Measurements from ENCODE around the gene SLC35F3. TPM values are rescaled to one million over a fixed set of nuclear protein-coding genes. Genes with fewer than 3 reads are reported as not detected.

SLC35F3 gene
- polyA plus RNA-seq, 1 donor, result 0.55 TPM

DNA sequence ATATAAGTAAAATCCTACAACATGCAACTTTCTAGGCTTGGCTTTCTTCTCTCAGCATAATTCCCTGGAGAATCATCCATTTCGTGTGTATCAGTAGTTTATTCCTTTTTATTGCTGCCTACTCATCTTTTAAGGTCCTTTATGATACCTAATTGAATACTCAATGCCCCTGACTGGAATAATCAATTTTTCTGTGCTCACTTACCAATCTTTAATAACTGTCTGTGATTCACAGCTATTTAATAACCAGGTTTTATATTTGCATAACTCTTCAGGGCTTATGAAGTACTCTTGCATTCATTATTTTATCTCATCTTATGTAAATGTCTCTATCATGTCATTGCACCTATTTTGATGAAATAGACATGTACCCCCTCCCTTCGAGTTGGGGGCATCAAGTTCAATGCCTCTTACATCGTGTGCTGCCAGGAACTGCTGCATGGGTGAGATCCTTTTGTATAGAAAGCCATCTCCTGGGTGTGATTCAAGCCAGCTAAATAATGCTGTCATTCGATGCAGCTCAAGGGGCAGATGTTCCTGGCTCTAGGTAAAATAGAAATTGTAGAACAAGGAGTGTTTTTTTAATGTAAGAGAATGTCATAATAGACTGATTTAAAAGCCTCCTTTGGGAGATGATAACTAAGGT lies 222.7 kb downstream of the SLC35F3 start:
- H3K4me1 ChIP-seq (ENCODE audit: control insufficient read depth, insufficient read depth, low read length), result no peaks in the 10 kb centered on the region
- 60% methylated on average over 1 of the region's 4 CpGs for WGBS (ENCODE audit: insufficient coverage, low lambda C conversion rate)
- no peak overlapping the region for H3K27ac ChIP-seq (ENCODE audit: low read length)
- H3K9me3 ChIP-seq (ENCODE audit: control insufficient read depth, low read depth, low read length), result no peaks in the 10 kb centered on the region
- H3K36me3 ChIP-seq (ENCODE audit: control insufficient read depth, insufficient read depth, low read length), result no peaks in the 10 kb centered on the region
- no peak overlapping the region for H3K4me3 ChIP-seq (ENCODE audit: low read length)
- peaks cover 26% of the 10 kb centered on the region for H3K27me3 ChIP-seq (ENCODE audit: control insufficient read depth, insufficient read depth, low read length)
- DNase-seq, result no peak

GRCh38 chr1:234132795-234133194 lies 228.3 kb downstream of the SLC35F3 start:
- peaks cover 6% of the 10 kb centered on the region for H3K27me3 ChIP-seq (ENCODE audit: control insufficient read depth, insufficient read depth, low read length)
- H3K4me3 ChIP-seq (ENCODE audit: low read length), result no peak overlapping the region
- H3K27ac ChIP-seq (ENCODE audit: low read length), result no peak overlapping the region
- DNase-seq, result no peak
- no peaks in the 10 kb centered on the region for H3K9me3 ChIP-seq (ENCODE audit: control insufficient read depth, low read depth, low read length)
- no peaks in the 10 kb centered on the region for H3K4me1 ChIP-seq (ENCODE audit: control insufficient read depth, insufficient read depth, low read length)
- no peaks in the 10 kb centered on the region for H3K36me3 ChIP-seq (ENCODE audit: control insufficient read depth, insufficient read depth, low read length)
- 100% methylated on average over 2 of the region's 2 CpGs for WGBS (ENCODE audit: insufficient coverage, low lambda C conversion rate)

DNA sequence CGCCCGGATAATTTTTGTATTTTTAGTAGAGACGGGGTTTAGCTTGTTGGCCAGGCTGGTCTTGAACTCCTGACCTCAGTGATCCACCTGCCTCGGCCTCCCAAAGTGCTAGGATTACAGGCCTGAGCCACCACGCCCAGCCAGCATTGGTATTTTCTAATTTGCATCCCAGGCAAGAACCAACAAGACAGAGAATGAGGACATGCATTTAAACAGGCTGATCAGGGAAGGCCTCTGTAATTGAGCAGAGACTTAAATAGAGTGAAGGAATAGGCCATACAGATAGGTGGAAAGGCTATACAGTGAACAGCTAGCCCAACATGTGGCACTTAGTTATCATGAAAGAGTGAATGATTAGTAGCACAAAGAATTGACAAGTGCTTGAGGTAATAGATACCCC lies 230.4 kb downstream of the SLC35F3 start:
- no peak for DNase-seq
- H3K27ac ChIP-seq (ENCODE audit: low read length), result no peak overlapping the region
- no peaks in the 10 kb centered on the region for H3K36me3 ChIP-seq (ENCODE audit: control insufficient read depth, insufficient read depth, low read length)
- H3K27me3 ChIP-seq (ENCODE audit: control insufficient read depth, insufficient read depth, low read length), result peaks cover 3% of the 10 kb centered on the region
- no CpG with 5 or more reads among the region's 5 CpGs for WGBS (ENCODE audit: insufficient coverage, low lambda C conversion rate)
- H3K9me3 ChIP-seq (ENCODE audit: control insufficient read depth, low read depth, low read length), result no peaks in the 10 kb centered on the region
- no peak overlapping the region for H3K4me3 ChIP-seq (ENCODE audit: low read length)
- H3K4me1 ChIP-seq (ENCODE audit: control insufficient read depth, insufficient read depth, low read length), result no peaks in the 10 kb centered on the region

GRCh38 chr1:234135501-234135900 lies 231.0 kb downstream of the SLC35F3 start:
- DNase-seq, result no peak
- peaks cover 3% of the 10 kb centered on the region for H3K27me3 ChIP-seq (ENCODE audit: control insufficient read depth, insufficient read depth, low read length)
- H3K36me3 ChIP-seq (ENCODE audit: control insufficient read depth, insufficient read depth, low read length), result no peaks in the 10 kb centered on the region
- no peaks in the 10 kb centered on the region for H3K4me1 ChIP-seq (ENCODE audit: control insufficient read depth, insufficient read depth, low read length)
- no peaks in the 10 kb centered on the region for H3K9me3 ChIP-seq (ENCODE audit: control insufficient read depth, low read depth, low read length)
- no peak overlapping the region for H3K27ac ChIP-seq (ENCODE audit: low read length)
- no CpG with 5 or more reads among the region's 4 CpGs for WGBS (ENCODE audit: insufficient coverage, low lambda C conversion rate)
- H3K4me3 ChIP-seq (ENCODE audit: low read length), result no peak overlapping the region

DNA sequence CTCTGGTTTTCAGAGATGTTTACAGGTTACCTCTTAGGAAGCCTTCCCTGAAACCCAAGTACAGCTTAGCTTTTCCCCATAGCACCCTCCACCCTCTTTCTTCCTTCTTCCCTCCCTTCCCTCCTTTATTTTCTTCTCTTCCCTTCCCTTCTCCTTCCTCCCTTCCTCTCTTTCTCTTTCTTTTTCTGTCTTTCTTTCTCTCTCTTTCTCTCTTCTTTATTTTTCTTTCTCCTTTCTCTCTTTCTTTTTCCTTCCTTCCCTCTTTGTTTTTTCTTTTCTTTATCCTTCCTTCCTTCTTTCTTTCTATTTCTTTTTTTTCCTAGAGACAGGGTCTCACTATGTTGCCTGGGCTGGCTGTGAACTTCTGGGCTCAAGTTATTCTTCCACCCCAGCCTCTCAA lies 231.6 kb downstream of the SLC35F3 start:
- H3K27me3 ChIP-seq (ENCODE audit: control insufficient read depth, insufficient read depth, low read length), result peaks cover 3% of the 10 kb centered on the region
- H3K4me3 ChIP-seq (ENCODE audit: low read length), result no peak overlapping the region
- H3K4me1 ChIP-seq (ENCODE audit: control insufficient read depth, insufficient read depth, low read length), result no peaks in the 10 kb centered on the region
- H3K27ac ChIP-seq (ENCODE audit: low read length), result no peak overlapping the region
- no peaks in the 10 kb centered on the region for H3K36me3 ChIP-seq (ENCODE audit: control insufficient read depth, insufficient read depth, low read length)
- H3K9me3 ChIP-seq (ENCODE audit: control insufficient read depth, low read depth, low read length), result no peaks in the 10 kb centered on the region
- DNase-seq, result no peak

DNA sequence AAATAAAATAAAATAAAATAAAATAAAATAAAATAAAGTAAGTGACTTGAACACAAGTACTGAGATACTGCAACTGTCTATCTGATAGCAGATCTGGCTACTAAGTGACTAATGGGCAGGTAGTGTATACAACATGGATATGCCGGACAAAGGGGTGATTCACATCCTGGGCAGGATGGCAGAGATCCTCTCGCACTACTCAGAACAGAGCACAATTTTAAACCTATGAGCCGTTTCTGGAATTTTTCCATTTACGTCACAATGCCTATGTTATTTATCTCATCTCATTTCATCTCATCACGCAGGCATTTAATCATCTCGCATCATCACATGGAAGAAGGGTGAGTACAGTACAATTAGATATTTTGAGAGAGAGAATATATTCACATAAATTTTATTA lies 235.5 kb downstream of the SLC35F3 start:
- Histone ChIP-seq H3K27ac (ENCODE audit: low read length) (no peak overlapping the region), H3K9me3 (ENCODE audit: control insufficient read depth, low read depth, low read length) (no peaks in the 10 kb centered on the region), H3K4me1 (ENCODE audit: control insufficient read depth, insufficient read depth, low read length) (no peaks in the 10 kb centered on the region), H3K36me3 (ENCODE audit: control insufficient read depth, insufficient read depth, low read length) (no peaks in the 10 kb centered on the region), H3K4me3 (ENCODE audit: low read length) (no peak overlapping the region), H3K27me3 (ENCODE audit: control insufficient read depth, insufficient read depth, low read length) (peaks cover 3% of the 10 kb centered on the region)
- DNase-seq, result no peak
- no CpG with 5 or more reads among the region's 6 CpGs for WGBS (ENCODE audit: insufficient coverage, low lambda C conversion rate)

DNA sequence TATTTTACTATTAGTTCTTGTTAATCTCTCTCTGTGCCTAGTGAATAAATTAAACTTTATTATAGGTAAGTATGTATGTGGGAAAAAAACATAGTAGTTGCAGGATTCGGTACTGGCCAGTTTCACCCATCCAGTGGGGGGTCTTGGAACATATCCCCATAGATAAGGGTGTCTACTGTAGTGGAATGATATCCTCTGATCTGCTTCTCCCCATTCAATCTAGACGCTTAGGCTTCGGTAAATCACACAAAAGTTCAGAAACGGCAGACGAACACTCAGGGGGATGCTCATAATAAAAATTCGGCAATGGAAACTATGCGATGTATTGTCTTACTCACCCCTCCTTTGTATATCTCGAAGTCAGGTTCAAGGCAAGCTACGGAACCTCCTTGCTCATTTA lies 235.9 kb downstream of the SLC35F3 start:
- Histone ChIP-seq H3K9me3 (ENCODE audit: control insufficient read depth, low read depth, low read length) (no peaks in the 10 kb centered on the region), H3K27ac (ENCODE audit: low read length) (no peak overlapping the region), H3K36me3 (ENCODE audit: control insufficient read depth, insufficient read depth, low read length) (no peaks in the 10 kb centered on the region), H3K27me3 (ENCODE audit: control insufficient read depth, insufficient read depth, low read length) (peaks cover 3% of the 10 kb centered on the region), H3K4me3 (ENCODE audit: low read length) (no peak overlapping the region), H3K4me1 (ENCODE audit: control insufficient read depth, insufficient read depth, low read length) (no peaks in the 10 kb centered on the region)
- no CpG with 5 or more reads among the region's 9 CpGs for WGBS (ENCODE audit: insufficient coverage, low lambda C conversion rate)
- DNase-seq, result no peak

DNA sequence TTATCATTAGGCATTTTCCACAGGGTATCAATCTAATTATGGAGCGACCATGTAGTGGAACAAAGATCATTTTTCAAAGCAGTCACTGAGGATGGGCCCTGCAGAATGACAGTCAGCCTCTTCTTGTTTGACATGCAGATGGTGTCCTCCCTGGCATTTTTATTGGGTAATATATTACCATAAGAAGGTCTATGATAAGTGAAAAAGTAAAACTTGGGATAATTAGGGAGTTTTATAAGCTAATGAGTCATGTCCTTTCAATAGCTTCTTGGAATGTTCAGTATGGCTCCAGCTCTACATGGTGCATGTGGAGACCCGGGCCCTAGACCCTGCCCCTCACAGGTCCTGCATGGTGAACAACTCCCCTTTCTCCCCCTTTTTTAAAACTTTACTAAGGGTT lies 236.5 kb downstream of the SLC35F3 start:
- WGBS (ENCODE audit: insufficient coverage, low lambda C conversion rate), result no CpG with 5 or more reads among the region's 2 CpGs
- Histone ChIP-seq H3K4me3 (ENCODE audit: low read length) (no peak overlapping the region), H3K4me1 (ENCODE audit: control insufficient read depth, insufficient read depth, low read length) (no peaks in the 10 kb centered on the region), H3K27me3 (ENCODE audit: control insufficient read depth, insufficient read depth, low read length) (peaks cover 3% of the 10 kb centered on the region), H3K27ac (ENCODE audit: low read length) (no peak overlapping the region), H3K9me3 (ENCODE audit: control insufficient read depth, low read depth, low read length) (no peaks in the 10 kb centered on the region), H3K36me3 (ENCODE audit: control insufficient read depth, insufficient read depth, low read length) (no peaks in the 10 kb centered on the region)
- no peak for DNase-seq

DNA sequence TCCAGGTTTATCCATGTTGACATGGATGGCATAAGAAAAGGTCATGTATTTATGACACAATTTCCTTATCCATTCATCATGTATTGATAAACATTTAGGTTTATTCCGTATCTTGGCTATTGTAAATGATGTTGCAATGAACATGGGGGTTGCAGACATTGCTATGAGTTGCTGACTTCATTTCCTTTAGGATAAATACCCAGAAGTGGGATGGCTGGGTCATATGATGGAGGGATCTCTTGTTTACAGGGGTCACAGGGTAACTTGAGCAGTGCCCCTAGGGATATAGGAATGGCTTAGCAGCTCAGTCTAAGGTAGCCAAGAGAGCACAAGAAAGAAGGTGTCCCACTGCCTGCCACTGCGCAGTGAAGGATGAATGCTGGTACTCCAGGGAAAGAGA lies 239.2 kb downstream of the SLC35F3 start:
- Histone ChIP-seq H3K4me1 (ENCODE audit: control insufficient read depth, insufficient read depth, low read length) (no peaks in the 10 kb centered on the region), H3K4me3 (ENCODE audit: low read length) (no peak overlapping the region), H3K27ac (ENCODE audit: low read length) (no peak overlapping the region), H3K27me3 (ENCODE audit: control insufficient read depth, insufficient read depth, low read length) (no peaks in the 10 kb centered on the region), H3K9me3 (ENCODE audit: control insufficient read depth, low read depth, low read length) (no peaks in the 10 kb centered on the region), H3K36me3 (ENCODE audit: control insufficient read depth, insufficient read depth, low read length) (no peaks in the 10 kb centered on the region)
- no CpG with 5 or more reads among the region's 2 CpGs for WGBS (ENCODE audit: insufficient coverage, low lambda C conversion rate)
- DNase-seq, result no peak

DNA sequence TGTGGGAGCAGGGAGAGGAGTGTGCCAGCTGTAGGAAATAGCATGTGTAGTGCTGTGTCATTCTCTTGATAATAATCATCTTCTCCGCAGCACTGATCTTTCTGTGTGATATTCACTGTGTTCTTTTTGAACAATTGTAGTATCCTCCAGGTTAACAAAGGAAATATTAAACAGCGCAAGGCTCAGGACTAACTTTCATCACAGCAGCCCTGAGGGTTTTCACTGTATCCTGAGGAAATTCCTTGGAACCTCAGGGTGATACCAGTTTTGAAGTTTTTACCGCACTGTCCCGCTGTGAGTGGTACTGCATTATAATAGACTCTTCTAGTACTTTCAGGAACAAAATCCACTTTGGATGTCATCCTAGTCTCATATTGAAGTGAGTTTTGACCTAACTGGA lies 240.4 kb downstream of the SLC35F3 start:
- no peaks in the 10 kb centered on the region for H3K27me3 ChIP-seq (ENCODE audit: control insufficient read depth, insufficient read depth, low read length)
- no peak for DNase-seq
- no peaks in the 10 kb centered on the region for H3K9me3 ChIP-seq (ENCODE audit: control insufficient read depth, low read depth, low read length)
- H3K4me1 ChIP-seq (ENCODE audit: control insufficient read depth, insufficient read depth, low read length), result no peaks in the 10 kb centered on the region
- 91% methylated on average over 4 of the region's 4 CpGs for WGBS (ENCODE audit: insufficient coverage, low lambda C conversion rate)
- H3K27ac ChIP-seq (ENCODE audit: low read length), result no peak overlapping the region
- H3K36me3 ChIP-seq (ENCODE audit: control insufficient read depth, insufficient read depth, low read length), result no peaks in the 10 kb centered on the region
- H3K4me3 ChIP-seq (ENCODE audit: low read length), result no peak overlapping the region

DNA sequence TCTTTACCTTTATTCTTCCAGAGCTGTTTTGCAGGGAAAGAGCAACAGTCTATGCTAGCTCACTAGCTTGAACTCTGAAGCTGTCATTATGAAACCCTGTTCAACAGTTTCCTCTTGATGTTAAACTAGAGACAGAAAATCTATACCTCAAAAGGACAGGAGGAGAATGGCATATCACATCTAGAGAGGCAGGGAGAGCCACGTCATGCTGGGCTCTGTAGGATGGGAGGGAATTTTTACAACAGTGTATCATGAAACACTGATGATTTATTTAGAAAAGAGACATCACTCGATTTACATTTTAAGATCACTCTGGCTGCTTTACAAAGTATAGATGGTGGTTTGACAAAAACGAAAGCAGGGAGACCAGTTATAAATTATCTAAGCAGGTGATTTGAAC lies 243.9 kb downstream of the SLC35F3 start:
- no peak for DNase-seq
- no peak overlapping the region for H3K4me3 ChIP-seq (ENCODE audit: low read length)
- H3K9me3 ChIP-seq (ENCODE audit: control insufficient read depth, low read depth, low read length), result no peaks in the 10 kb centered on the region
- WGBS (ENCODE audit: insufficient coverage, low lambda C conversion rate), result 80% methylated on average over 2 of the region's 3 CpGs
- no peaks in the 10 kb centered on the region for H3K4me1 ChIP-seq (ENCODE audit: control insufficient read depth, insufficient read depth, low read length)
- H3K36me3 ChIP-seq (ENCODE audit: control insufficient read depth, insufficient read depth, low read length), result no peaks in the 10 kb centered on the region
- H3K27ac ChIP-seq (ENCODE audit: low read length), result no peak overlapping the region
- no peaks in the 10 kb centered on the region for H3K27me3 ChIP-seq (ENCODE audit: control insufficient read depth, insufficient read depth, low read length)

Data from large intestine (tissue), 3 donors.